Activated CD8-positive, alpha-beta T cell treated with anti-CD3 and anti-CD28 coated beads for 36 hours (primary cell): ENCODE data around the gene PTBP3. TPM values are rescaled to one million over a fixed set of nuclear protein-coding genes. Genes with fewer than 3 reads are reported as not detected.
A peak's percentile ranks its signal among the peaks of the same experiment; 100 is the strongest.

Experiments used
- ATAC-seq: fragments of 200-7000 bp; cut with Tn5 transposase; one replicate; pipeline ENCODE4 v1.10.0; 2021; ENCODE audit warnings: mild to moderate bottlenecking, moderate library complexity
- CTCF ChIA-PET: fragments of 350-600 bp; sonication (Branson Sonifier 250); formaldehyde crosslinking; loops from one replicate; lab custom pipeline; 2021; ENCODE audit warnings: antibody characterized with exemption; lab: Charles Lee
- POLR2A ChIA-PET: fragments of 350-600 bp; sonication (Branson Sonifier 250); formaldehyde crosslinking; loops from one replicate; lab custom pipeline; 2021; ENCODE audit warnings: antibody characterized with exemption; lab: Charles Lee
- DNase-seq: peaks from one replicate; pipeline ENCODE4 v3.0.0-alpha.2; 2020
- H3K27ac Mint-ChIP-seq: one replicate; pipeline ENCODE4 v1.8.0; 2021; ENCODE audit warnings: mild to moderate bottlenecking, mixed read lengths
- H3K27me3 Mint-ChIP-seq: one replicate; pipeline ENCODE4 v1.8.0; 2021; ENCODE audit warnings: mixed read lengths
- H3K36me3 Mint-ChIP-seq: one replicate; pipeline ENCODE4 v1.8.0; 2021; ENCODE audit warnings: low read depth, mixed read lengths
- H3K4me1 Mint-ChIP-seq: one replicate; pipeline ENCODE4 v1.8.0; 2021; ENCODE audit warnings: low read depth, mixed read lengths
- H3K4me3 Mint-ChIP-seq: one replicate; pipeline ENCODE4 v1.8.0; 2021; ENCODE audit warnings: mild to moderate bottlenecking, moderate library complexity, mixed read lengths
- H3K9me3 Mint-ChIP-seq: one replicate; pipeline ENCODE4 v1.8.0; 2021; ENCODE audit warnings: mixed read lengths
- intact Hi-C: fragments of 100-400 bp; cut with micrococcal nuclease; formaldehyde crosslinking; loops from one replicate; pipeline ENCODE4 v1.10.0; 2022
- total RNA-seq, 2 experiments: library from RNA; stranded (reverse); gene quantifications; one replicate each; pipeline ENCODE4 v1.2.3, GENCODE V29; 2021
- TF ChIP-seq, protein P1 (sequence below): fragments of 200-600 bp; IDR thresholded peaks from one replicate; pipeline ENCODE4 v1.8.0; 2022; ENCODE audit warnings: antibody characterized with exemption, mild to moderate bottlenecking

PTBP3 gene
- total RNA-seq, 2 experiments from 2014 or later = 108 to 120 TPM

DNA sequence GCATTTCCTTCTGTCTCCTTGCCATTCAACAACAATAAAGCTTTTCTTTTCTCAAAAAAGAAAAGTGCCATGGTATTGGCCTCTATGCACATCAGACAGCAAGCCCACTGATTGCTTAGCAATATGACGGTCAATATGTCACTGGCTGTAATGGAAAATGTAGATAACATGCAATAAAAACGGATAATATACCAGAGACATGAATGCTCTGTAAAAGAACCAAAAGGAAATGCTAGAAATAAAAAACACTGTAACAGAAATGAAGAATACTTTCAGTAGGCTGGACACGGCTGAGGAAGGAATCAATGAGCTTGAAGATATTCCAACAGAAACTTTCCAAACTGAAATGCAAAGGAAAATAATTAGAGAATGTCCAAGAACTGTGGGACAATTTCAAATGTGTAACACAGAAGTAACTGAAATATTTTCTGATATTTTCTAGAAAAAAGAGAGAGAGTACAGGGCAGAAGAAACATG, 10.0 kb downstream of the PTBP3 start:
- TF ChIP-seq, protein P1, sequence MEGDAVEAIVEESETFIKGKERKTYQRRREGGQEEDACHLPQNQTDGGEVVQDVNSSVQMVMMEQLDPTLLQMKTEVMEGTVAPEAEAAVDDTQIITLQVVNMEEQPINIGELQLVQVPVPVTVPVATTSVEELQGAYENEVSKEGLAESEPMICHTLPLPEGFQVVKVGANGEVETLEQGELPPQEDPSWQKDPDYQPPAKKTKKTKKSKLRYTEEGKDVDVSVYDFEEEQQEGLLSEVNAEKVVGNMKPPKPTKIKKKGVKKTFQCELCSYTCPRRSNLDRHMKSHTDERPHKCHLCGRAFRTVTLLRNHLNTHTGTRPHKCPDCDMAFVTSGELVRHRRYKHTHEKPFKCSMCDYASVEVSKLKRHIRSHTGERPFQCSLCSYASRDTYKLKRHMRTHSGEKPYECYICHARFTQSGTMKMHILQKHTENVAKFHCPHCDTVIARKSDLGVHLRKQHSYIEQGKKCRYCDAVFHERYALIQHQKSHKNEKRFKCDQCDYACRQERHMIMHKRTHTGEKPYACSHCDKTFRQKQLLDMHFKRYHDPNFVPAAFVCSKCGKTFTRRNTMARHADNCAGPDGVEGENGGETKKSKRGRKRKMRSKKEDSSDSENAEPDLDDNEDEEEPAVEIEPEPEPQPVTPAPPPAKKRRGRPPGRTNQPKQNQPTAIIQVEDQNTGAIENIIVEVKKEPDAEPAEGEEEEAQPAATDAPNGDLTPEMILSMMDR = no peak
- no peak overlapping the region for H3K4me3 Mint-ChIP-seq
- POLR2A ChIA-PET = interaction anchor here (1.0 to 1.2 kb wide), 5 partner anchors 9 to 147 kb away, joined by 3 to 4 read pairs (median 3); partner anchors contain the start of gene PTBP3
- intact Hi-C loops = no loop called here
- H3K4me1 Mint-ChIP-seq = peaks cover 63% of the 10 kb centered on the region
- DNase-seq (no peak), ATAC-seq (no peak)
- no peak overlapping the region for H3K27ac Mint-ChIP-seq
- no peaks in the 10 kb centered on the region for H3K27me3 Mint-ChIP-seq
- H3K36me3 Mint-ChIP-seq = peaks cover 46% of the 10 kb centered on the region
- peaks cover 14% of the 10 kb centered on the region for H3K9me3 Mint-ChIP-seq
- CTCF ChIA-PET = interaction anchor here (1.7 kb wide), 1 partner anchor 10 kb away, joined by 3 read pairs; the partner anchor contains the start of gene PTBP3

DNA sequence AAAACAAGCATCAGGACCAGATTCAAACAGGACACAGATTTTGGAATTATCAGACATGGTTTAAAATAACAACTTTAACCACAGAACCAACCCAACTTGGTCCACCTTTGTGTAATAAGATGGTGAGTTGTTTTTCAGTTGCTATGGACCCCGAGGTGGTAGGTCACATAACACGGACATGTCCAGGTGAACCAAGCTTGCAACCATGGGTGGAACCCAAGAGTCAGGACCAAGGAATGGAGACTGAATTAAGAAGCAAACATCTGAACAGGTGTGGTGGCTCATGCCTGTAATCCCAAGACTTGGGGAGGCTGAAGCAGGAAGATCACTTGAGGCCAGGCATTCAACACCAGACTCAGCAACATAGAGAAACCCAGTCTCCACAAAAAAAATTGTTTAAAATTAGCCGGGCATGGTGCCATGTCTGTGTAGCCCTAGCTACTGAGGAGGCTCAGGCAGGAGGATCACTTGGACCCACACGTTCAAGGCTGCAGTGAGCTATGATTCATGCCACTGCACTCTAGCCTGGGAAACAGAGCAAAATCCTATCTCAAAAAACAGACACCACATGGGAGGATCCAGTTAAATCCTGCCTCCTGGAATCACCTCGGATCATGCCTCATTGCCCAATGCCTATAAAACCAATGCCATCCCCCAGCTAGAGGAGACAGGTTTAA, 10.6 kb downstream of the PTBP3 start:
- Mint-ChIP-seq H3K4me1 (peaks cover 63% of the 10 kb centered on the region), H3K27me3 (no peaks in the 10 kb centered on the region), H3K36me3 (peaks cover 49% of the 10 kb centered on the region), H3K4me3 (no peak overlapping the region), H3K27ac (no peak overlapping the region), H3K9me3 (peaks cover 15% of the 10 kb centered on the region)
- TF ChIP-seq, protein P1 = no peak
- ChIA-PET CTCF (interaction anchor here (1.7 kb wide), 1 partner anchor 10 kb away, joined by 3 read pairs; the partner anchor contains the start of gene PTBP3), POLR2A (interaction anchor here (1.0 to 1.2 kb wide), 4 partner anchors 9 to 147 kb away, joined by 3 to 4 read pairs (median 3); partner anchors contain the start of gene PTBP3)
- no peak for ATAC-seq
- no peak for DNase-seq
- intact Hi-C loops = no loop called here

DNA sequence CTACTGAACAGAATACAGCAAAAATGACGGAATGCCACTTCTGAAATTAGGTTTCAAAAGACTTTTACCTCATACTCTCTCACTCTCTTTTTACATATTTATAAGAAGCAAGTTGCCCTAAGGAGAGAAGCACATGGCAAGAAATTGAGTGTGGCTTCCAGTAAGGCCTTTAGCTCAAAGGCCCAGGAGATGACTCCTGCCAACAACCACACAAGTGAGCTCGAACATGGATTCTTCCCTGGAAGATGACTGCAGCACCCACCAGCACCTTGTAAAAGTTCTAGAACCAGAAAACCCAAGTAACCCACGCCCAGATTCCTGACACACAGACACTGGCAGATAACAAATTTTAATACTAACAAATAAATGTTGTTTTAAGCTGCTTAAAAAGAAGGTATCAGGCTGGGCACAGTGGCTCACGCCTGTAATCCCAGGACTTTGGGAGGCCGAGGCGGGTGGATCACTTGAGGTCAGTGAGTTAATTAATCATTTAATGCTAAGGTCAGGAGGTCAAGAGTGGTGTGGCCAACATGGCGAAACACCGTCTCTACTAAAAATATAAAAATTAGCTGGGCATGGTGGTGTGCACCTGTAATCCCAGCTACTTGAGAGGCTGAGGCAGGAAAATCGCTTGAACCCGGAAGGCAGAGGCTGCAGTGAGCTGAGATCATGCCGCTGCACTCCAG, 17.0 kb downstream of the PTBP3 start:
- peaks cover 4% of the 10 kb centered on the region for H3K9me3 Mint-ChIP-seq
- TF ChIP-seq, protein P1 = no peak
- peaks cover 75% of the 10 kb centered on the region for H3K4me1 Mint-ChIP-seq
- H3K4me3 Mint-ChIP-seq = peak overlapping the region; percentile 4
- peak overlapping the region; percentile 92 for H3K27ac Mint-ChIP-seq
- CTCF ChIA-PET = interaction anchor here (0.8 to 3.5 kb wide), 4 partner anchors 11 to 55 kb away, joined by 3 to 23 read pairs (median 8); partner anchors contain the start of gene PTBP3
- intact Hi-C loops = loop anchor here (10.0 kb wide), 1 partner anchor 72 kb away; no protein-coding TSS in a partner anchor
- POLR2A ChIA-PET = interaction anchor here (3.3 kb wide), 1 partner anchor 12 kb away, joined by 14 read pairs; no protein-coding TSS in a partner anchor
- DNase-seq (no peak), ATAC-seq (peak; percentile 34)
- no peaks in the 10 kb centered on the region for H3K27me3 Mint-ChIP-seq
- peaks cover 40% of the 10 kb centered on the region for H3K36me3 Mint-ChIP-seq

DNA sequence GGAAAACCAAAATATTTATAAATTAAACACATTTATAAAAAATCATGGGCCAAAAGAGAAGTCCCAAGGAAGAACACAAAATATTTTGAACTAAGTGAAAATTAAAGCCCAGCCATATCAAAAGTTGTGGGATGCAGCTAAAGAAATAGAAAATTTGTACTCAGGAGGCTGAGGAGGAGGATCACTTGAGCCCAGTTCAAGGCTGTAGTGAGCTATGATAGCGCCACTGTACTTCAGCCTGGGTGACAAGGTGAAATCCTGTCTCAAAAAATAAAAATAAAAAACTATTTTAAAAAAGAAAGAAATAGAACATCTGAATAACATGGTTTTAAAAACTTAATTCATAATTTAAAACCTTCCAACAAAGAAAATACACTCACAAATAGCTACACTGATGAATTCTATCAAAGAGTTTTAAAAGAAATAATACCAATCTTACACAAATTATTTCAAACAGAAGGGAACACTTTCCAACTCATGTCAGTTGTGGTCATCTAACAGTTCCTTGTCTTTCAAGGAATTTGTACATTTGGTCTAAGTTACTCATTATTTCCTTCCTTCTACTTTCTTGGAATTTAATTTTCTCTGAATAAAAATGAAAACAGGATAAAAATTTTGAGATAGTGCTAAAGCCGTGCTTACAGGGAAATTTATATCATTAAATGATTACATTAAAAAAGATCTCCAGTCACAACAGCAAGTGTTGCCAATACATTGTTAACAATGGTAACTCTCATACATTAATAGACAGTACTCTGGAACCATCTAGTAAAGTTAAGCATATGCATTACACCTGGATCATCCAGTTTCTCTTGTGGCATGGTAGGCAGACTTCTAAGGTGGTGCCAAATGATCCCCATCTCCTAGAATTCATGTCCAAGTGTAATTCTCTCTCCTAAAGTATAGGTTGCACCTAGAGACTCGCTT, 17.8 kb downstream of the PTBP3 start:
- H3K27ac Mint-ChIP-seq = peak overlapping the region; percentile 92
- H3K27me3 Mint-ChIP-seq = no peaks in the 10 kb centered on the region
- ChIA-PET CTCF (interaction anchor here (1.2 to 3.5 kb wide), 2 partner anchors 12 to 55 kb away, joined by 4 to 23 read pairs; no protein-coding TSS in a partner anchor), POLR2A (no interaction called here)
- H3K4me3 Mint-ChIP-seq = peak overlapping the region; percentile 4
- intact Hi-C loops = loop anchor here (10.0 kb wide), 1 partner anchor 71 kb away; no protein-coding TSS in a partner anchor
- H3K9me3 Mint-ChIP-seq = peaks cover 4% of the 10 kb centered on the region
- ATAC-seq (peak; percentile 40), DNase-seq (no peak)
- H3K36me3 Mint-ChIP-seq = peaks cover 39% of the 10 kb centered on the region
- TF ChIP-seq, protein P1 = no peak
- peaks cover 78% of the 10 kb centered on the region for H3K4me1 Mint-ChIP-seq
